NCI-H1417 treated with DMSO at 0.1 percent for 48 hours (cell line): ENCODE data around the gene LGALS8.
"Not testable (repeated sequence)": the region's sequence is repeated elsewhere in the genome, so short reads cannot be mapped to it uniquely, and the experiment has no call there.

Source experiments
- DNase-seq: peaks from one replicate; lab custom pipeline; 2025; lab: John Stamatoyannopoulos, UW

The LGALS8 gene

DNA sequence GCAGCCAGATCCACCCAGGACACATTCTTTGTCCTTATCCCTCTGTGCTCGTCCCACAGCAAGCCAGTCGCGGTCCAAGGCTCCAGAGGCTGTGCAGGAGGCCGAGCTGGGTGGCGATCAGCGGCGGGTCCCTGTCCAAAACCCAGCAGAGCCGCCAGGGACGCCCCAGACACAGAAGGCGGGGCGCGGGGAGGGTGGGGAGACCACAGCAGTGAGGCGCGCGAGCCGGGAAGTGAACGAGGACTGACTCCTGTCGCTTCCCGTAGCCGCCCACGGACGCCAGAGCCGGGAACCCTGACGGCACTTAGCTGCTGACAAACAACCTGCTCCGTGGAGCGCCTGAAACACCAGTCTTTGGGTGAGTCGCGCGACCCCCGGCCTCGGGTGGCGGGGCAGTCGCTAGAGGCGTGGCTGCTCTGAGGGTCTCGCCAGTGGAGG is at the start of gene LGALS8:
Gene LGALS8, plus strand, starts transcription at position 279 of the 438 bp plus-strand sequence. CDS start 2,089 bp downstream, outside the sequence.
- peak; percentile 35 for DNase-seq

GRCh38 chr1:236476019-236476418 is 47.8 kb upstream of the LGALS8 start:
- no peak for DNase-seq

GRCh38 chr1:236480758-236481436 is 42.9 kb upstream of the LGALS8 start:
- no peak for DNase-seq

GRCh38 chr1:236484310-236484971 is 39.3 kb upstream of the LGALS8 start:
- no peak for DNase-seq

GRCh38 chr1:236486356-236487002 is 37.3 kb upstream of the LGALS8 start:
- DNase-seq, result no peak

DNA sequence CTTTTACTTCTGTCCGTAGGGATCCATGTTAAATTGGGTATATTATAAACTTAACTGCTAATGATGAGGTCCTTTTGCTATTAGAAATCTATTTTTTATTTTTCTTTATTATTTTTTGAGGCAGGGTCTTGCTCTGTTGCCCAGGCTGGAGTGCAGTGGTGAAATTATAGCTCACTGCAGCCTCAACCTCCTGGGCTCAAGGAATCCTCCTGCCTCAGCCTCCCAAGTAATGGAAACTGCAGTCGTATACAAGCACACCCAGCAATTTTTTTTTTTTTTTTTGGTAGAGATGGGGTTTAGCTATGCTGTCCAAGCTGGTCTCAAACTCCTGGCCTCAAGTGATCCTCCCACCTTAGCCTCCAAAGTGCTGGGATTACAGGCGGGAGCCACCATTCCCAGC is 34.6 kb upstream of the LGALS8 start:
- DNase-seq, result not testable (repeated sequence)

DNA sequence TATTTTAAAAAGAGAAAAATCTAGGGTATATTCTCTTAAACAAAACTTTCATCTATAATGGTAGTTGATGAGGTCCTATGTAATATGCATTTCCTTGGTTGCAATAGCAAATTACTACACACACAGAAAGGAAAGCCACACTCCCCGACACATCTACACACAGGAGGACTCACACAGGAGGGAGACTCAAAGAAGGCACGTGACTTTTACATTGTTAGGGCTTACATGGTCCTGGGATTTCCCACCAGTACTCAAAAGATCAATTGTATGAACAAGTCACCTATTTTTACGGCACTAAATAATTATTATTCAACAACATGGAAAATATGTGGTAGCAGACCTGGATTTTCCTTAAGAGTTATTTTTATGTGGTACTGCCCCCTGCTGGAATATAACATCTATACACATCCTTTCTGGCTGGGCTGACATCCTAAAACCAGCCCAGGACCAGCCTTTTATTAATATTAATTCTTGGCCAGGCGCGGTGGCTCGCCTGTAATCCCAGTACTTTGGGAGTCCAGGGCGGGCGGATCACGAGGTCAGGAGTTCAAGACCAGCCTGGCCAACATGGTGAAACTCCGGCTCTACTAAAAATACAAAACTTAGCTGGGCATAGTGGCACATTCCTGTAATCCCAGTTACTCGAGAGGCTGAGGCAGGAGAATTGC is 33.9 kb upstream of the LGALS8 start:
- DNase-seq, result no peak

DNA sequence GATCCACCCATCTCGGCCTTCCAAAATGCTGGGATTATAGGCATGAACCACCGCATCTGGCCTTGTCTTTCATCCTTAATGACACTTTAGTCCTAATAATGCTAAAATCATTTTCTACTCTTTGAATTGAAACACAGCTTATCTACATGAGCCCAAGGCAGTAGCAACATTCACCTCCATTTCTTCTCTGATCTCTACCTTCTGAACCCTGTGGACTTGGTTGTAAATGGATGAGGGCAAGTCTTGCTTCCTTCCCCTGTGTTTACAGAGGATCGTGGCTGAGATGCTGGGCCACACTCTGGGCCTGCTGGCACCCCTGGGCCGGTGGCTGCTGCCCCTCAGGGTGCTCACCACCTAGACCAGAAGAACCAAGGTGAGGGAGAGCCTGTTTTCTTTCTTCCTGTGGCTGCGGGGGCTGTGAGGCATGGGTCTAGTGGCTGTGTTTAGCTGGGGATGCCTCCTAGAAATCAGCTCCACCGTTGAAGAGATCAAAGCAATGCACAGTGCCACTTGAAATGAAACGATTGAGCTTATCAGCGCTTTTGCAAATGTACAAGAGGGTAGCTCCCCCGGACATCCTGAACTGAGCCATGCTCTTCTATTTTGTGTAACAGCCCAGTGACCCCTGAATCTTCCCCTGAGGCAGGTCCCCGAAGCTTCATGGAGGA is 32.2 kb upstream of the LGALS8 start:
- DNase-seq, result no peak

- DNase-seq, result no peak
Measured at GRCh38 chr1:236492378-236492777, 31.4 kb upstream of the LGALS8 start.

- DNase-seq, result no peak
Measured at GRCh38 chr1:236494082-236494481, 29.7 kb upstream of the LGALS8 start.

DNA sequence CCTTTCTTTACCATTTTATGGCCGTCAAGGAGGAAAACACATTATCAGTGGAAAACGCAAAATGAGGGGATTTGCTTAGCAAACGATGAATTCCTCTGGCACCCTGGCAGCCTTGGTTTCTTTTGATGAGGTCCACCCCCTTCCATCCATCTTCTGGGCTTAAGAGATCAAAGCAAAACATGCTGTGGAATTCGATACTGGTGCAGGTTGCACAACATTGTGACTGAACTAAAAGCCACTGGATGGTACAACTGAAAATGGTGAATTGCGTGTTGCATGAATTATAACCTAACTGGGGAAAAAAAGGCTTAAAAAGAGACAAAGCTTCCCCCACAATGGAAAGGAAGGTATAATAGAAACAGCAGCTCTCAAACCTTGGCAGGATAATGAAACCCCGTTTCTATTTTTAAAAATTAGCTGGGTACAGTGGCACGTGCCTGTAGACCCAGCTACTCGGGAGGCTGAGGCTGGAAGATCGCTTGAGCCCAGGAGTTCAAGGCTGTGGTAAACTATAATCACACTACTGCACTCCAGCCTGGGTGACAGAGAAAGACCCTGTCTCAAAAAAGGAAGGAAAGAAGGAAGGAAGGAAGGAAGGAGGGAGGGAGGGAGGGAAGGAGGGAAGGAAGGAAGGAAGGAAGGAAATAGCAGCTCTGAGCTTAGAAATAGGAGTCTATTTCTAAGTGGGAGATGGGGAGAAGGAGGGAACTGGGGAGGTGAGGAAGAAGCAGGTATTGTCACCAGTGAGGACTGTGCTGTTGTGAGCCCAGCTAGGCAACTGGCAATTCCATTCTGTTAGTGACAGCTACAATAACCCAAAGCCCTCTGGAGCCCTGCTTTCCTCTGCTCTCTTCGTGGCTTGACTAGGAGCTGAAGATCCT is 29.0 kb upstream of the LGALS8 start:
- no peak for DNase-seq

GRCh38 chr1:236495467-236496112 is 28.2 kb upstream of the LGALS8 start:
- peak; percentile 32 for DNase-seq

DNA sequence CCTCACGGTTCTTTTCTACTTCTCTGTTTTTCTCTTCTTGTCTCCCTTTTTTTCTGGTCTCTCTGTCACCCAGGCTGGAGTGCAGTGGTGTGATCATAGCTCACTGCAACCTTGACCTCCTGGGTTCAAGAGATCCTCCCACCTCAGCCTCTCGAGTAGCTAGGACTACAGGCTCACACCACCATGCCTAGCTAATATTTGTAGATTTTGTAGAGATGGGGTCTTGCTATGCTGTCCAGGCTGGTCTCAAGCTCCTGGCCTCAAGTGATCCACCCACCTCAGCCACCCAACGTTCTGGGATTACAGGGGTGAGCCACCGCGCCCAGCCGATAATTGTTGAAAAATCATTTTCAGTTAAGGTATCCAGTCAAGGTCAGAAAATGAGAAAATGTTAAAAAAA is 25.9 kb upstream of the LGALS8 start:
- DNase-seq, result no peak

DNA sequence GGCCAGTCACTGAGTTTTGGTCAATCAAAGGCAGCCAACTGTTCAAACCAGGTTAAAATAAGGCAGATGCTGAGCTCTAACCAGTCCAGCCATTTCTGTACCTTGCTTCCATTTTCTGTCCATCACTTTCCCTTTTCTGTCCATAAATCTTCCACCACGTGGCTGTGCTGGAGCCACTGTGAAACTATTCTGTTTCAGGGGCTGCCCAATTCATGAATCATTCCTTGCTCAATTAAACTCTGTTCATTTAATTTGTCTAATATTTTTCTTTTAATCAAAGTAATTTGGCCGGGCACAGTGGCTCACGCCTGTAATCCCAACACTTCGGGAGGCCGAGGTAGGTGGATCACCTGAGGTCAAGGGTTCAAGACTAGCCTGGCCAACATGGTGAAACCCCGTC is 22.7 kb upstream of the LGALS8 start:
- no peak for DNase-seq

DNA sequence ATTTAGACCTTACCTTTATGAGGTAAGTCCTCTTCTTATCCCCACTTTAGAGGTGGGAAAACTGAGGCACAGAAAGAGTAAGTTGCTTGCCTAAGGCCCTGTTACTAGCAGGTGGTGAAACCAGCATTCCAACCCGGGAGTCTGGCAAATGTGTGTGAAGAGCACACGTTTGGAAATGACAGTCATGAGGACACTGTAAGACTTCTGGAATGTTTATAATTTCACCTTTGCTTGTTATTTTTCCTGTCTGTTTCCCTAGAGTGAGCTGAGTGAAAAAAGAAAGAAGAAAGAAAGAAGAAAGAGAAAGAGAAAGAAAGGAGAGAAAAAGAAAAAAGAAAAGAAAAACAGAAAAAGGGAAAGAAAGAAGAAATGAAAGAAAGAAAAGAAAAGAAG is 21.2 kb upstream of the LGALS8 start:
- no peak for DNase-seq

GRCh38 chr1:236502972-236503639 is 20.7 kb upstream of the LGALS8 start:
- DNase-seq, result no peak

DNA sequence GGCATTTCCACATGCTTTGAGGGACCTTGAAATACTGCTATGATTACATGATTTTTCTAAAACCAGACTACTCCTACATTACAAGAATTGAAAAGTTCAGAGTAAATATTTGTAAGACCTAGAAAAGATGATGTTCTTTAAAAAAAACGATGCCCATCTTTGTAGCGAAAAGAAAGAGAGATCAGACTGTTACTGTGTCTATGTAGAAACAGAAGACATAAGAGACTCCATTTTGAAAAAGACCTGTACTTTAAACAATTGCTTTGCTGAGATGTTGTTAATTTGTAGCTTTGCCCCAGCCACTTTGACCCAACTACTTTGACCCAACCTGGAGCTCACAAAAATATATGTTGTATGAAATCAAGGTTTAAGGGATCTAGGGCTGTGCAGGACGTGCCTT is 19.4 kb upstream of the LGALS8 start:
- DNase-seq, result not testable (repeated sequence)

- DNase-seq, result no peak
Measured at GRCh38 chr1:236507022-236507700, 16.6 kb upstream of the LGALS8 start.

DNA sequence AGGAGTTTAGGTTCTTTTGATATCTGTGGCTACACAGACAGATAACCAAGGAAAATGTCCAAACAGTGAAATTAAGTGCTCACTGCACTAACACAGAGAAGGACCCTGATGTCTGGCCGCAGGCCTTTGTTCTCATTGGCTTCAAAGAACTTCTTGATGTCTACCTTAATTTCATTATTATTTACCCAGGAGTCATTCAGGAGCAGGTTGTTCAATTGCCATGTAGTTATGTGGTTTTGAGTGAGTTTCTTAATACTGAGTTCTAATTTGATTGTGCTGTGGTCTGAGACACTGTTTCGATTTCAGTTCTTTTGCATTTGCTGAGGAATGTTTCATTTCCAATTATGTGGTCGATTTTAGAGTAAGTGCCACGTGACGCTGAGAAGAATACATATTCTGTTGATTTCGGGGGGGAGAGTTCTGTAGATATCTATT is 15.2 kb upstream of the LGALS8 start:
- no peak for DNase-seq
